Esophagus (tissue), 2 donors: Measurements from ENCODE around the gene MAP2K7. TPM values are rescaled to one million over a fixed set of nuclear protein-coding genes. Genes with fewer than 3 reads are reported as not detected.
"Not testable (repeated sequence)": the region's sequence is repeated elsewhere in the genome, so short reads cannot be mapped to it uniquely, and the experiment has no call there.

Source experiments
- H3K27ac ChIP-seq, 2 donors: one replicate each; pipeline ENCODE4 v1.5.1; 2013; ENCODE audit warnings: low read depth in 2 of 2, mild to moderate bottlenecking in 2 of 2, inconsistent platforms in 1 of 2, low read length in 1 of 2, moderate library complexity in 1 of 2
- H3K27me3 ChIP-seq, 2 donors: one replicate each; pipeline ENCODE4 v1.6.1; 2013; ENCODE audit warnings: low read length in 2 of 2, control low read depth in 1 of 2, mild to moderate bottlenecking in 1 of 2; ENCODE audit not compliant: insufficient read depth in 2 of 2, control insufficient read depth in 1 of 2
- H3K36me3 ChIP-seq, 2 donors: one replicate each; pipeline ENCODE4 v1.6.1; 2013; ENCODE audit warnings: low read length in 1 of 2; ENCODE audit not compliant: control insufficient read depth in 2 of 2, insufficient read depth in 2 of 2
- H3K4me1 ChIP-seq, 2 donors: one replicate each; pipeline ENCODE4 v1.6.1; 2013; ENCODE audit warnings: low read length in 1 of 2; ENCODE audit not compliant: control insufficient read depth in 2 of 2, insufficient read depth in 2 of 2
- H3K4me3 ChIP-seq, 2 donors: one replicate each; pipeline ENCODE4 v1.5.1; 2013; ENCODE audit warnings: low read length in 2 of 2, mild to moderate bottlenecking in 2 of 2, low read depth in 1 of 2, moderate library complexity in 1 of 2
- H3K9me3 ChIP-seq, 2 donors: one replicate each; pipeline ENCODE4 v1.6.1; 2013; ENCODE audit warnings: mild to moderate bottlenecking in 2 of 2, low read depth in 1 of 2, low read length in 1 of 2, moderate library complexity in 1 of 2; ENCODE audit not compliant: control insufficient read depth in 2 of 2, insufficient read depth in 1 of 2
- WGBS, 2 donors: extraction: QIAGEN DNeasy Blood & Tissue Kit; methylation state at CpG; one replicate each; pipeline ENCODE4 v1.1.7; 2013; 5-methylcytosine and 5-hydroxymethylcytosine counted together
- polyA plus RNA-seq, 2 donors: library from polyadenylated mRNA; stranded (reverse); fragments of 200-250 nt; gene quantifications; one replicate each; pipeline ENCODE4 v1.2.3, GENCODE V29; 2013
- donor health status: healthy with polysubstance abuse.
- donor health status: Bipolar disorder and iron deficiency.

MAP2K7 gene
- polyA plus RNA-seq, 2 donors: 12.8 to 35.1 TPM

DNA sequence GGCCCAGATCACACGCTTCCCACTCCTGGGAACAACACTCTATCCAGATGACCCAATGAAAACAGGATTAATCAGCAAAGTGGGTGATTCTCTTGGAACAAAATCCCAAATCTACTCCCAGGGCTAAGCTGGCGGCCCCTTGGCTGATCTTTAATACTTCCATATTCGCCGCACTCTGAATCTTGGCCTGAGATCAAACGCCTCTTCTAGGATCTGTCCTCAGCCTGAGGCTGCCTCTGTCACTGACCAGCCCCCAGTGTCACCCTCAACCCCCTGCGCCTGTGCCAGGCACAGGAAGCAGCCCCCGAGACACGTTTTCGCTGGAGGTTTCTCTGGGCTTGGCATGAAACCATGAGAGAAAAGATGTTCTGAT, 24.6 kb downstream of the MAP2K7 start:
- Histone ChIP-seq H3K9me3 (no peaks in the 10 kb centered on the region), H3K36me3 (peaks cover 12 to 28% of the 10 kb centered on the region in 2 donors), H3K4me1 (peaks cover 8 to 12% of the 10 kb centered on the region in 2 donors), H3K4me3 (no peak overlapping the region), H3K27ac (peak overlapping the region; percentile 50 to 74), H3K27me3 (no peaks in the 10 kb centered on the region)
- 32 to 52% methylated on average over 9 of the region's 9 CpGs for WGBS, 2 donors

- Histone ChIP-seq H3K4me3 (no peak overlapping the region), H3K27ac (peak overlapping the region; percentile 61 to 92), H3K27me3 (no peaks in the 10 kb centered on the region), H3K36me3 (peaks cover 17 to 34% of the 10 kb centered on the region in 2 donors), H3K9me3 (peaks cover 0 to 2% of the 10 kb centered on the region in 2 donors), H3K4me1 (peaks cover 8 to 12% of the 10 kb centered on the region in 2 donors)
- WGBS, 2 donors: 32 to 46% methylated on average over 24 of the region's 24 CpGs
These were observed 25.3 kb downstream of the MAP2K7 start for GRCh38 chr19:7928741-7929701.

DNA sequence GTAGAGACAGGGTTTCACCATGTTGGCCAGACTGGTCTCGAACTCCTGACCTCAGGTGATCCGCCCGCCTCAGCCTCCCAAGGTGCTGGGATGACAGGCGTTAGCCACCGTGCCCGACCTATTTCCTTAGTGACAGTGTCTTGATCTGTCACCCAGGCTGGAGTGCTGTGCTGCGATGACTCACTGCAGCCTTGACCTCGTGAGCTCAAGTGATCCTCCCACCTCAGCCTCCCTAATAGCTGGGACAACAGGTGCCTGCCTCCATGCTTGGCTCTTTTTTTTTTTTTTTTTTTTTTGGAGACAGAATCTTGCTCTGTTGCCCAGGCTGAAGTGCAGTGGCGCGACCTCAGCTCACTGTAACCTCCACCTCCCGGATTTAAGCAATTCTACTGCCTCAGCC, 26.4 kb downstream of the MAP2K7 start:
- H3K4me1 ChIP-seq: peaks cover 8 to 12% of the 10 kb centered on the region in 2 donors
- peaks cover 17 to 39% of the 10 kb centered on the region in 2 donors for H3K36me3 ChIP-seq
- 74 to 86% methylated on average over 9 to 11 of the region's 11 CpGs for WGBS, 2 donors
- not testable (repeated sequence) for H3K4me3 ChIP-seq, H3K9me3 ChIP-seq, H3K27me3 ChIP-seq
- peak overlapping the region; percentile 11 to 44 for H3K27ac ChIP-seq

DNA sequence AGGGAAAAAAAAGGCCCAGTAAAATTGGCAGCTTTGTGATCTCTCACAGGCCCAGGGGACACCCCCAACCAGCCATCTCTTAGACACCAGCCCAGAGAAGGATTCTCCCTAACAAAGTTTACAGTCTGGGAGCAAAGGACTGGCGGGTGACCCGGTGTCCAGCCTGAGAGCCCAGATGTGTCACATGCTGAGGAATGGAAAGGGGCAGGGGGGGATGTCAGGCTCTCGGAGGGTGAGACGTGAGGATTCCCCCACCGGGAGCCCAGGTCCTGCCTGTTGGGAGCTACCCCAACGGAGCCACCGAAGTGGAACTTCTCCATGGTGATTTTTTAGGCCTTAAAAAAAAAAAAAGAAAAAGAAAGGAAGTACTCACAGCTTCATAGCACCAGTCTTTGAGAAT, 27.1 kb downstream of the MAP2K7 start:
- 77 to 80% methylated on average over 7 of the region's 7 CpGs for WGBS, 2 donors
- Histone ChIP-seq H3K4me1 (peaks cover 3 to 8% of the 10 kb centered on the region in 2 donors), H3K27ac (peak overlapping the region; percentile 44 to 61), H3K36me3 (peaks cover 22 to 45% of the 10 kb centered on the region in 2 donors), H3K9me3 (peaks cover 0 to 2% of the 10 kb centered on the region in 2 donors), H3K4me3 (no peak overlapping the region), H3K27me3 (no peaks in the 10 kb centered on the region)

- Histone ChIP-seq H3K36me3 (peaks cover 22 to 45% of the 10 kb centered on the region in 2 donors), H3K4me3 (no peak overlapping the region), H3K27me3 (no peaks in the 10 kb centered on the region), H3K27ac (peak overlapping the region; percentile 47 to 61), H3K9me3 (peaks cover 0 to 2% of the 10 kb centered on the region in 2 donors), H3K4me1 (peaks cover 3 to 6% of the 10 kb centered on the region in 2 donors)
- 83 to 88% methylated on average over 34 to 36 of the region's 36 CpGs for WGBS, 2 donors
These were observed 27.8 kb downstream of the MAP2K7 start for GRCh38 chr19:7931221-7932061.

- WGBS, 2 donors: 90 to 91% methylated on average over 29 to 32 of the region's 32 CpGs
- H3K4me3 ChIP-seq: no peak overlapping the region
- H3K9me3 ChIP-seq: peaks cover 0 to 2% of the 10 kb centered on the region in 2 donors
- H3K4me1 ChIP-seq: peaks cover 3 to 6% of the 10 kb centered on the region in 2 donors
- peaks cover 22 to 46% of the 10 kb centered on the region in 2 donors for H3K36me3 ChIP-seq
- no peaks in the 10 kb centered on the region for H3K27me3 ChIP-seq
- no peak overlapping the region for H3K27ac ChIP-seq
These were observed 28.7 kb downstream of the MAP2K7 start for GRCh38 chr19:7932276-7932929.

DNA sequence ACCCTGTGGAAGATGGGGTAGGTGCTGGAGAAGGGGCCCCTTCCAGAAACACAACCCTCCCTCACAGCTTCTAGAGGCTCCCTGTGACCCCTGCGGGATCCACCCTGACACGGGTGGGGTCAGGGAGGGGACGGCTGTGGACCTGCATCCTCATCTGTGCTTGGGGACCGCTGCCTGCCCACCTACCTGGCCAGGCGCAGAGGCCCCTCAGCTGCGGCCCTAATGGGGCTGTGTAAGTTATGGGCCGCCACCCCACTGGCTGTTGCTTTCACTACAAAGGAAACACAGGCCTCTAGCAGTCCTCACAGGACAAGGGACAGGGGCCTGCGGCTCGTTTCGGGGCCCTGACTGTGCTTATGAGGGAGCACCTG, 29.2 kb downstream of the MAP2K7 start:
- peaks cover 0 to 2% of the 10 kb centered on the region in 2 donors for H3K9me3 ChIP-seq
- no peaks in the 10 kb centered on the region for H3K27me3 ChIP-seq
- H3K4me1 ChIP-seq: peaks cover 2 to 3% of the 10 kb centered on the region in 2 donors
- H3K36me3 ChIP-seq: peaks cover 22 to 47% of the 10 kb centered on the region in 2 donors
- H3K27ac ChIP-seq: no peak overlapping the region
- 91 to 93% methylated on average over 10 of the region's 10 CpGs for WGBS, 2 donors
- H3K4me3 ChIP-seq: no peak overlapping the region

GRCh38 chr19:7933411-7933810, 29.7 kb downstream of the MAP2K7 start:
- H3K27ac ChIP-seq: no peak overlapping the region
- no peak overlapping the region for H3K4me3 ChIP-seq
- peaks cover 0 to 3% of the 10 kb centered on the region in 2 donors for H3K4me1 ChIP-seq
- H3K9me3 ChIP-seq: peaks cover 0 to 2% of the 10 kb centered on the region in 2 donors
- H3K27me3 ChIP-seq: no peaks in the 10 kb centered on the region
- H3K36me3 ChIP-seq: peaks cover 22 to 47% of the 10 kb centered on the region in 2 donors
- WGBS, 2 donors: 88 to 90% methylated on average over 14 of the region's 14 CpGs
